ENCODE measurements around the gene PDE9A. TPM values are rescaled to one million over a fixed set of nuclear protein-coding genes. Genes with fewer than 3 reads are reported as not detected.
A peak's percentile ranks its signal among the peaks of the same experiment; 100 is the strongest.

The PDE9A gene
- total RNA-seq, 2 experiments from 2014 or later, result 7.5 to 9.5 TPM

GRCh38 chr21:42769820-42770716 lies 116.6 kb downstream of the PDE9A start:
- H3K27me3 Mint-ChIP-seq, result no peaks in the 10 kb centered on the region
- POLR2A ChIA-PET, result no interaction called here
- H3K36me3 Mint-ChIP-seq, result peaks cover 7% of the 10 kb centered on the region
- no peaks in the 10 kb centered on the region for H3K9me3 Mint-ChIP-seq
- peaks cover 9% of the 10 kb centered on the region for H3K4me1 Mint-ChIP-seq
- ATAC-seq (ENCODE audit: low read depth), result no peak
- no peak overlapping the region for H3K4me3 Mint-ChIP-seq
- H3K27ac Mint-ChIP-seq, result no peak overlapping the region
- DNase-seq, result no peak

- no peak for ATAC-seq (ENCODE audit: low read depth)
- H3K4me1 Mint-ChIP-seq, result peaks cover 9% of the 10 kb centered on the region
- H3K27me3 Mint-ChIP-seq, result no peaks in the 10 kb centered on the region
- no peak overlapping the region for H3K27ac Mint-ChIP-seq
- no peaks in the 10 kb centered on the region for H3K9me3 Mint-ChIP-seq
- no peak for DNase-seq
- peaks cover 7% of the 10 kb centered on the region for H3K36me3 Mint-ChIP-seq
- POLR2A ChIA-PET, result no interaction called here
- H3K4me3 Mint-ChIP-seq, result no peak overlapping the region
These were observed 117.5 kb downstream of the PDE9A start for GRCh38 chr21:42770717-42771502.

GRCh38 chr21:42771503-42771805 lies 118.0 kb downstream of the PDE9A start:
- Mint-ChIP-seq H3K4me3 (no peak overlapping the region), H3K9me3 (no peaks in the 10 kb centered on the region), H3K4me1 (peaks cover 9% of the 10 kb centered on the region), H3K27ac (no peak overlapping the region), H3K27me3 (no peaks in the 10 kb centered on the region), H3K36me3 (peaks cover 7% of the 10 kb centered on the region)
- no peak for ATAC-seq (ENCODE audit: low read depth)
- POLR2A ChIA-PET, result no interaction called here
- DNase-seq, result no peak

GRCh38 chr21:42775123-42775522 lies 121.7 kb downstream of the PDE9A start:
- ATAC-seq (ENCODE audit: low read depth) (no peak), DNase-seq (no peak)
- Mint-ChIP-seq H3K9me3 (no peaks in the 10 kb centered on the region), H3K27ac (no peak overlapping the region), H3K4me1 (no peaks in the 10 kb centered on the region), H3K27me3 (peaks cover 4% of the 10 kb centered on the region), H3K4me3 (no peak overlapping the region), H3K36me3 (no peaks in the 10 kb centered on the region)
- POLR2A ChIA-PET, result no interaction called here

- Mint-ChIP-seq H3K27ac (no peak overlapping the region), H3K9me3 (no peaks in the 10 kb centered on the region)
These were observed 122.5 kb downstream of the PDE9A start for GRCh38 chr21:42775891-42776290.

GRCh38 chr21:42777064-42777756 lies 123.8 kb downstream of the PDE9A start:
- H3K36me3 Mint-ChIP-seq, result no peaks in the 10 kb centered on the region
- no peak for ATAC-seq (ENCODE audit: low read depth)
- no peak overlapping the region for H3K27ac Mint-ChIP-seq
- H3K4me1 Mint-ChIP-seq, result peaks cover 15% of the 10 kb centered on the region
- H3K9me3 Mint-ChIP-seq, result no peaks in the 10 kb centered on the region
- POLR2A ChIA-PET, result interaction anchor here (1.4 kb wide), 1 partner anchor 157 kb away, joined by 3 read pairs; no protein-coding TSS in a partner anchor
- no peak overlapping the region for H3K4me3 Mint-ChIP-seq
- no peak for DNase-seq
- H3K27me3 Mint-ChIP-seq, result peaks cover 23% of the 10 kb centered on the region

More at GRCh38 chr21:42775891-42776290, 122.5 kb downstream of the PDE9A start:
- POLR2A ChIA-PET, result no interaction called here
- ATAC-seq (ENCODE audit: low read depth), result no peak
- peaks cover 12% of the 10 kb centered on the region for H3K27me3 Mint-ChIP-seq
- no peaks in the 10 kb centered on the region for H3K36me3 Mint-ChIP-seq
- no peak overlapping the region for H3K4me3 Mint-ChIP-seq
- H3K4me1 Mint-ChIP-seq, result peaks cover 5% of the 10 kb centered on the region
- DNase-seq, result no peak

- Mint-ChIP-seq H3K27me3 (peaks cover 26% of the 10 kb centered on the region), H3K36me3 (no peaks in the 10 kb centered on the region), H3K4me3 (no peak overlapping the region), H3K4me1 (peaks cover 21% of the 10 kb centered on the region), H3K9me3 (no peaks in the 10 kb centered on the region), H3K27ac (no peak overlapping the region)
- DNase-seq (no peak), ATAC-seq (ENCODE audit: low read depth) (no peak)
- POLR2A ChIA-PET, result interaction anchor here (1.4 kb wide), 1 partner anchor 157 kb away, joined by 3 read pairs; no protein-coding TSS in a partner anchor
These were observed 124.4 kb downstream of the PDE9A start for GRCh38 chr21:42777757-42778344.

GRCh38 chr21:42779431-42779861 lies 126.0 kb downstream of the PDE9A start:
- Mint-ChIP-seq H3K4me3 (no peak overlapping the region), H3K27ac (no peak overlapping the region), H3K27me3 (peaks cover 29% of the 10 kb centered on the region), H3K4me1 (peaks cover 35% of the 10 kb centered on the region), H3K9me3 (no peaks in the 10 kb centered on the region), H3K36me3 (no peaks in the 10 kb centered on the region)
- POLR2A ChIA-PET, result interaction anchor here (0.6 kb wide), 1 partner anchor 11 kb away, joined by 3 read pairs; no protein-coding TSS in a partner anchor
- ATAC-seq (ENCODE audit: low read depth), result no peak
- DNase-seq, result no peak

GRCh38 chr21:42780617-42781016 lies 127.2 kb downstream of the PDE9A start:
- POLR2A ChIA-PET, result no interaction called here
- H3K27me3 Mint-ChIP-seq, result peaks cover 29% of the 10 kb centered on the region
- no peak overlapping the region for H3K4me3 Mint-ChIP-seq
- no peaks in the 10 kb centered on the region for H3K9me3 Mint-ChIP-seq
- peak overlapping the region; percentile 60 for H3K27ac Mint-ChIP-seq
- ATAC-seq (ENCODE audit: low read depth) (no peak), DNase-seq (no peak)
- peaks cover 40% of the 10 kb centered on the region for H3K4me1 Mint-ChIP-seq
- no peaks in the 10 kb centered on the region for H3K36me3 Mint-ChIP-seq

GRCh38 chr21:42781150-42781970 lies 127.9 kb downstream of the PDE9A start:
- Mint-ChIP-seq H3K4me1 (peaks cover 40% of the 10 kb centered on the region), H3K27me3 (peaks cover 29% of the 10 kb centered on the region), H3K27ac (no peak overlapping the region), H3K4me3 (peak overlapping the region; percentile 32), H3K36me3 (no peaks in the 10 kb centered on the region), H3K9me3 (no peaks in the 10 kb centered on the region)
- ATAC-seq (ENCODE audit: low read depth), result no peak
- DNase-seq, result no peak
- POLR2A ChIA-PET, result no interaction called here

GRCh38 chr21:42781971-42782722 lies 128.7 kb downstream of the PDE9A start:
- no peak for DNase-seq
- no peak for ATAC-seq (ENCODE audit: low read depth)
- peaks cover 29% of the 10 kb centered on the region for H3K27me3 Mint-ChIP-seq
- POLR2A ChIA-PET, result interaction anchor here (2.2 kb wide), 1 partner anchor 35 kb away, joined by 8 read pairs; no protein-coding TSS in a partner anchor
- peaks cover 3% of the 10 kb centered on the region for H3K9me3 Mint-ChIP-seq
- no peak overlapping the region for H3K4me3 Mint-ChIP-seq
- peaks cover 3% of the 10 kb centered on the region for H3K36me3 Mint-ChIP-seq
- peaks cover 40% of the 10 kb centered on the region for H3K4me1 Mint-ChIP-seq
- peak overlapping the region; percentile 96 for H3K27ac Mint-ChIP-seq
